Epithelial cell of esophagus (primary cell): Measurements from ENCODE around the gene ZNF408.
A peak's percentile ranks its signal among the peaks of the same experiment; 100 is the strongest.

Experiments used
- DNase-seq: peaks from one replicate; pipeline ENCODE4 v3.0.0; 2010; ENCODE audit warnings: low read depth
- H3K4me3 ChIP-seq: 2 replicates; pipeline ENCODE4 v1.5.1; 2011; ENCODE audit warnings: mild to moderate bottlenecking, low read length, control low read depth
- CTCF ChIP-seq: IDR thresholded peaks from 2 replicates; pipeline ENCODE4 v1.5.1; 2011; ENCODE audit warnings: low read depth, mild to moderate bottlenecking, low read length, control low read depth, inconsistent platforms; ENCODE audit not compliant: insufficient read depth; ENCODE audit errors: missing control alignments

ZNF408 gene

GRCh38 chr11:46680815-46681214, 20.0 kb upstream of the ZNF408 start:
- H3K4me3 ChIP-seq, result no peak overlapping the region
- DNase-seq, result no peak
- TF ChIP-seq CTCF, result no peak

GRCh38 chr11:46681814-46682213, 19.0 kb upstream of the ZNF408 start:
- H3K4me3 ChIP-seq, result no peak overlapping the region
- DNase-seq, result no peak
- TF ChIP-seq CTCF, result no peak

- DNase-seq, result peak; percentile 51
- TF ChIP-seq CTCF, result no peak
- no peak overlapping the region for H3K4me3 ChIP-seq
These were observed 17.8 kb upstream of the ZNF408 start for GRCh38 chr11:46682773-46683752.

- H3K4me3 ChIP-seq, result no peak overlapping the region
- no peak for DNase-seq
- TF ChIP-seq CTCF, result no peak
These were observed 16.5 kb upstream of the ZNF408 start for GRCh38 chr11:46684367-46684766.

GRCh38 chr11:46686886-46687795, 13.7 kb upstream of the ZNF408 start:
- peak; percentile 99 for DNase-seq

GRCh38 chr11:46690702-46691101, 10.1 kb upstream of the ZNF408 start:
- no peak for TF ChIP-seq CTCF
- no peak overlapping the region for H3K4me3 ChIP-seq

More at GRCh38 chr11:46686886-46687795, 13.7 kb upstream of the ZNF408 start:
- H3K4me3 ChIP-seq, result peak overlapping the region; percentile 5
- TF ChIP-seq CTCF, result no peak

More at GRCh38 chr11:46690702-46691101, 10.1 kb upstream of the ZNF408 start:
- DNase-seq, result no peak
